HepG2 (cell line): Measurements from ENCODE around the gene RASAL3. TPM values are rescaled to one million over a fixed set of nuclear protein-coding genes. Genes with fewer than 3 reads are reported as not detected.

ENCODE experiments used
- ATAC-seq: fragments of 200-7000 bp; cut with Tn5 transposase; 3 replicates; pipeline ENCODE4 v1.9.1; 2020; ENCODE audit warnings: mild to moderate bottlenecking, moderate library complexity
- BruUV-seq: library from RNA; stranded (reverse); fragments of 400-500 nt; replicated peaks from 2 replicates; lab custom pipeline; 2021; lab: Mats Ljungman, UMichigan
- CTCF ChIA-PET: fragments of 300-600 bp; formaldehyde crosslinking; extraction: SDS; loops from one replicate; lab custom pipeline; 2021; ENCODE audit warnings: low total read pairs, inconsistent platforms, low intra/inter-chr PET ratio; lab: Yijun Ruan, JAX
- POLR2A ChIA-PET: fragments of 350-600 bp; sonication (Branson Sonifier 250); formaldehyde crosslinking; loops from one replicate; lab custom pipeline; 2020; ENCODE audit warnings: antibody characterized with exemption, inconsistent platforms; lab: Yijun Ruan, JAX
- DNase-seq: peaks from one replicate; pipeline ENCODE4 v3.0.0-alpha.2; 2015; ENCODE audit warnings: low spot score
- FAIRE-seq: peaks from 3 replicates; lab custom pipeline; 2011; peaks lifted over from hg19 to GRCh38; lab: Jason Lieb, UNC
- H2AFZ ChIP-seq: one replicate; pipeline ENCODE4 v1.6.1; 2011; ENCODE audit warnings: low read length, inconsistent platforms
- H3K27ac ChIP-seq: fragments of 300-600 bp; 3 replicates; pipeline ENCODE4 v1.8.0; 2011; ENCODE audit warnings: mixed run types, mild to moderate bottlenecking, mixed read lengths, low read length, inconsistent platforms; ENCODE audit not compliant: insufficient read depth; ENCODE audit errors: extremely low read length
- H3K27me3 ChIP-seq, 2 experiments: fragments of 200-600 bp in 1 of 2; 2 replicates in 1 of 2; 3 replicates in 1 of 2; pipeline versions ENCODE4 v1.6.0 to v1.8.0; 2011; ENCODE audit warnings: low read length in 2 of 2, mild to moderate bottlenecking in 2 of 2, moderate library complexity in 2 of 2, inconsistent platforms in 1 of 2; ENCODE audit not compliant: insufficient read depth in 2 of 2, control insufficient read depth in 1 of 2
- H3K36me3 ChIP-seq, 2 experiments: fragments of 200-600 bp in 1 of 2; replicated peaks in 1 of 2; 2 replicates in 1 of 2; 3 replicates in 1 of 2; pipeline versions ENCODE4 v1.5.1 to v1.8.0; 2011; ENCODE audit warnings: low read length in 2 of 2, inconsistent platforms in 1 of 2; ENCODE audit not compliant: insufficient read depth in 2 of 2, control insufficient read depth in 1 of 2
- H3K4me1 ChIP-seq: 2 replicates; pipeline ENCODE4 v1.5.1; 2012; ENCODE audit warnings: low read length, inconsistent platforms; ENCODE audit not compliant: insufficient read depth
- H3K4me2 ChIP-seq: 2 replicates; pipeline ENCODE4 v1.6.0; 2011; ENCODE audit warnings: low read depth, low read length, inconsistent platforms
- H3K4me3 ChIP-seq, 3 experiments: fragments of 200-600 bp in 1 of 3; sonication (generic), shearing (Covaris generic) in 1 of 3; replicated peaks in 1 of 3; 2 replicates each; pipeline ENCODE4 v1.5.1; 2011 to 2016; ENCODE audit warnings: low read length in 3 of 3, inconsistent platforms in 2 of 3, low read depth in 2 of 3, mild to moderate bottlenecking in 2 of 3, control low read depth in 1 of 3, mixed read lengths in 1 of 3; ENCODE audit not compliant: insufficient read depth in 1 of 3
- H3K79me2 ChIP-seq: one replicate; pipeline ENCODE4 v1.6.1; 2011; ENCODE audit warnings: low read length, inconsistent platforms; ENCODE audit not compliant: insufficient read depth
- H3K9ac ChIP-seq: 2 replicates; pipeline ENCODE4 v1.6.0; 2011; ENCODE audit warnings: mild to moderate bottlenecking, low read depth, low read length, inconsistent platforms; ENCODE audit not compliant: insufficient read depth
- H3K9me3 ChIP-seq: 2 replicates; pipeline ENCODE4 v1.5.1; 2012; ENCODE audit warnings: mild to moderate bottlenecking, low read length
- H4K20me1 ChIP-seq: 2 replicates; pipeline ENCODE4 v1.6.0; 2011; ENCODE audit warnings: inconsistent platforms, mild to moderate bottlenecking, low read length, moderate library complexity; ENCODE audit not compliant: insufficient read depth
- CENPT ChIP-seq: sonication (generic); formaldehyde crosslinking; IDR thresholded peaks from 2 replicates; pipeline ENCODE4 v1.8.0; 2022; ENCODE audit warnings: low read depth, mild to moderate bottlenecking, moderate library complexity, missing genetic modification reagents
- FOSL2 ChIP-seq: sonication (generic); formaldehyde crosslinking; IDR thresholded peaks from 2 replicates; pipeline ENCODE4 v1.4.0; 2020; ENCODE audit warnings: missing genetic modification reagents
- MAFG ChIP-seq: sonication (generic); formaldehyde crosslinking; IDR thresholded peaks from 2 replicates; pipeline ENCODE4 v1.5.1; 2020; ENCODE audit warnings: mild to moderate bottlenecking, missing genetic modification reagents
- MTA3 ChIP-seq: sonication (generic); formaldehyde crosslinking; IDR thresholded peaks from 2 replicates; pipeline ENCODE4 v1.4.0; 2020; ENCODE audit warnings: missing genetic modification reagents
- MZF1 ChIP-seq: sonication (generic); formaldehyde crosslinking; IDR thresholded peaks from 2 replicates; pipeline ENCODE4 v1.8.1; 2023; ENCODE audit warnings: mild to moderate bottlenecking, missing genetic modification reagents, borderline replicate concordance
- RARG ChIP-seq: sonication (generic); formaldehyde crosslinking; IDR thresholded peaks from 2 replicates; pipeline ENCODE4 v1.4.0; 2020; ENCODE audit warnings: low read depth, mild to moderate bottlenecking, missing genetic modification reagents
- RXRA ChIP-seq: sonication (generic); formaldehyde crosslinking; IDR thresholded peaks from 2 replicates; pipeline ENCODE4 v1.5.1; 2020; ENCODE audit warnings: missing genetic modification reagents
- SALL2 ChIP-seq: sonication (generic); formaldehyde crosslinking; IDR thresholded peaks from 2 replicates; pipeline ENCODE4 v1.8.1; 2023; ENCODE audit warnings: mild to moderate bottlenecking, missing genetic modification reagents, inconsistent platforms
- SRSF9 ChIP-seq: fragments of 200-400 bp; formaldehyde crosslinking; IDR thresholded peaks from 2 replicates; pipeline ENCODE4 v1.6.1; 2018; ENCODE audit warnings: borderline replicate concordance, mild to moderate bottlenecking, low read depth, low read length; ENCODE audit not compliant: insufficient read depth, poor library complexity, severe bottlenecking
- SRY ChIP-seq: sonication (generic); formaldehyde crosslinking; IDR thresholded peaks from 2 replicates; pipeline ENCODE4 v1.8.0; 2022; ENCODE audit warnings: mild to moderate bottlenecking, missing genetic modification reagents
- ZFP36L2 ChIP-seq: sonication (generic); formaldehyde crosslinking; IDR thresholded peaks from 2 replicates; pipeline ENCODE4 v1.4.0; 2020; ENCODE audit warnings: missing genetic modification reagents
- ZNF234 ChIP-seq: sonication (generic); formaldehyde crosslinking; conservative IDR thresholded peaks from 2 replicates; pipeline ENCODE4 v1.5.1; 2020; ENCODE audit warnings: mild to moderate bottlenecking, missing genetic modification reagents
- ZNF530 ChIP-seq: sonication (generic); formaldehyde crosslinking; IDR thresholded peaks from 2 replicates; pipeline ENCODE4 v1.5.0; 2020; ENCODE audit warnings: low read depth, mild to moderate bottlenecking, missing genetic modification reagents
- ZNF773 ChIP-seq: sonication (generic); formaldehyde crosslinking; IDR thresholded peaks from 2 replicates; pipeline ENCODE4 v1.4.0; 2020; ENCODE audit warnings: missing genetic modification reagents, borderline replicate concordance
- WGBS: methylation state at CpG from one replicate; pipeline ENCODE4 v1.1.6; 2017; ENCODE audit warnings: low lambda C conversion rate; 5-methylcytosine and 5-hydroxymethylcytosine counted together
- in situ Hi-C: cut with HindIII; loops from 2 replicates; pipeline ENCODE4 v1.10.0; 2017; ENCODE audit warnings: low pct_unique_long_range_greater_than_20kb; ENCODE audit not compliant: extremely low pct_ligation_motif_present
- intact Hi-C: fragments of 100-400 bp; cut with micrococcal nuclease; formaldehyde crosslinking; loops from one replicate; pipeline ENCODE4 v1.10.0; 2022; ENCODE audit not compliant: unreplicated experiment
- polyA plus RNA-seq, 8 experiments: library from polyadenylated mRNA; depleted of rRNA in 3 of 8; stranded (reverse) in 7 of 8; unstranded in 1 of 8; fragments of >200 nt; fragmentation: Illumina TruSeq in 4 of 8; extraction: Trizol in 4 of 8; gene quantifications; 2 replicates each; pipeline versions ENCODE4 v1.2.1 to v1.2.3, GENCODE V29; 2011 to 2016; ENCODE audit warnings: low read depth in 4 of 8, missing spikeins in 1 of 8, mixed read lengths in 1 of 8; ENCODE audit not compliant: insufficient read depth in 1 of 8
- total RNA-seq, 5 experiments: library from RNA; depleted of rRNA; stranded (reverse); fragments of >200 nt; fragmentation: Illumina TruSeq; extraction: Trizol; gene quantifications; 2 replicates each; pipeline ENCODE4 v1.2.3, GENCODE V29; 2016; ENCODE audit warnings: low read depth in 1 of 5
- TF ChIP-seq, protein P1 (sequence below): sonication (generic); formaldehyde crosslinking; IDR thresholded peaks from 2 replicates; pipeline ENCODE4 v1.5.0; 2020; ENCODE audit warnings: missing genetic modification reagents, mild to moderate bottlenecking, borderline replicate concordance
- TF ChIP-seq, protein P2 (sequence below): IDR thresholded peaks from 2 replicates; pipeline ENCODE4 v1.4.0; 2020; ENCODE audit warnings: mild to moderate bottlenecking, missing genetic modification reagents

The RASAL3 gene
- total and polyA plus RNA-seq, 2 of the 13 experiments (the other 11 are each of a cell fraction or from before 2014, with no cell fraction given), result not detected

DNA sequence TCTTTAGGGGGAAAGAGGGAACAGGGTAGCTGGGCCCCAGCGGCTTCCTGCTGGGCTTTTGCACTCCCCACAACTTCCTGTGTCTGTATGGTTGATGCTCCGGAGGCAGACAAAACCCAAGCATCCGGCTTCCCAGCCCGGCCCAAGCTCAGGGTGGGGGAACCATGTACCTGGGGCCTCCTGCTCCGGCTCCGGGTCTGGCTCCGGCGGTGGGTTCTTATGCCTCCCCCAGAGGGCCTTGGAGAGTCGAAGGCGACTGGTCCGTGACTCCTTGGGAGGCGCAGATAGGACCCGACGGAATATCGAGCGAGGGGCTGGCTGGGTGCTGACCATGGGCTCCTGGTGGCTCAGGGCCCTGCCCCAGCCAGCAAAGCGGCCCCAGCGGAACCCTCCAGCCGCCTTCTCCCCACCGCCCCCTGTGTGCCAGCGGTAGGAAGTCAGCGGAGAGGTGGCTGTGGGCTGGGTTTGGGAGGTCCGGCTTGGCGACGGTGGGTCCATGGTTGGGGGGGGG is 428 bp downstream of the RASAL3 start:
- TF ChIP-seq ZFP36L2 (CRISPR knock-in tag) (no peak), SRY (CRISPR knock-in tag) (no peak), ZNF773 (no peak), MZF1 (no peak), RARG (no peak), ZNF234 (CRISPR knock-in tag) (no peak), MTA3 (CRISPR knock-in tag) (no peak), SALL2 (no peak), MAFG (CRISPR knock-in tag) (no peak), SRSF9 (no peak), RXRA (CRISPR knock-in tag) (no peak), ZNF530 (no peak), FOSL2 (no peak), CENPT (CRISPR knock-in tag) (no peak)
- TF ChIP-seq, protein P1, sequence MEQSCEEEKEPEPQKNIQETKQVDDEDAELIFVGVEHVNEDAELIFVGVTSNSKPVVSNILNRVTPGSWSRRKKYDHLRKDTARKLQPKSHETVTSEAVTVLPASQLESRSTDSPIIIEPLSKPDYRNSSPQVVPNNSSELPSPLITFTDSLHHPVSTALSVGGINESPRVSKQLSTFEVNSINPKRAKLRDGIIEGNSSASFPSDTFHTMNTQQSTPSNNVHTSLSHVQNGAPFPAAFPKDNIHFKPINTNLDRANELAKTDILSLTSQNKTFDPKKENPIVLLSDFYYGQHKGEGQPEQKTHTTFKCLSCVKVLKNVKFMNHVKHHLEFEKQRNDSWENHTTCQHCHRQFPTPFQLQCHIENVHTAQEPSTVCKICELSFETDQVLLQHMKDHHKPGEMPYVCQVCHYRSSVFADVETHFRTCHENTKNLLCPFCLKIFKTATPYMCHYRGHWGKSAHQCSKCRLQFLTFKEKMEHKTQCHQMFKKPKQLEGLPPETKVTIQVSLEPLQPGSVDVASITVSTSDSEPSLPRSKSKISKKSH (CRISPR knock-in tag), result no peak
- TF ChIP-seq, protein P2, sequence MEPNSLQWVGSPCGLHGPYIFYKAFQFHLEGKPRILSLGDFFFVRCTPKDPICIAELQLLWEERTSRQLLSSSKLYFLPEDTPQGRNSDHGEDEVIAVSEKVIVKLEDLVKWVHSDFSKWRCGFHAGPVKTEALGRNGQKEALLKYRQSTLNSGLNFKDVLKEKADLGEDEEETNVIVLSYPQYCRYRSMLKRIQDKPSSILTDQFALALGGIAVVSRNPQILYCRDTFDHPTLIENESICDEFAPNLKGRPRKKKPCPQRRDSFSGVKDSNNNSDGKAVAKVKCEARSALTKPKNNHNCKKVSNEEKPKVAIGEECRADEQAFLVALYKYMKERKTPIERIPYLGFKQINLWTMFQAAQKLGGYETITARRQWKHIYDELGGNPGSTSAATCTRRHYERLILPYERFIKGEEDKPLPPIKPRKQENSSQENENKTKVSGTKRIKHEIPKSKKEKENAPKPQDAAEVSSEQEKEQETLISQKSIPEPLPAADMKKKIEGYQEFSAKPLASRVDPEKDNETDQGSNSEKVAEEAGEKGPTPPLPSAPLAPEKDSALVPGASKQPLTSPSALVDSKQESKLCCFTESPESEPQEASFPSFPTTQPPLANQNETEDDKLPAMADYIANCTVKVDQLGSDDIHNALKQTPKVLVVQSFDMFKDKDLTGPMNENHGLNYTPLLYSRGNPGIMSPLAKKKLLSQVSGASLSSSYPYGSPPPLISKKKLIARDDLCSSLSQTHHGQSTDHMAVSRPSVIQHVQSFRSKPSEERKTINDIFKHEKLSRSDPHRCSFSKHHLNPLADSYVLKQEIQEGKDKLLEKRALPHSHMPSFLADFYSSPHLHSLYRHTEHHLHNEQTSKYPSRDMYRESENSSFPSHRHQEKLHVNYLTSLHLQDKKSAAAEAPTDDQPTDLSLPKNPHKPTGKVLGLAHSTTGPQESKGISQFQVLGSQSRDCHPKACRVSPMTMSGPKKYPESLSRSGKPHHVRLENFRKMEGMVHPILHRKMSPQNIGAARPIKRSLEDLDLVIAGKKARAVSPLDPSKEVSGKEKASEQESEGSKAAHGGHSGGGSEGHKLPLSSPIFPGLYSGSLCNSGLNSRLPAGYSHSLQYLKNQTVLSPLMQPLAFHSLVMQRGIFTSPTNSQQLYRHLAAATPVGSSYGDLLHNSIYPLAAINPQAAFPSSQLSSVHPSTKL (CRISPR knock-in tag), result no peak
- intact Hi-C loops (no loop called here), in situ Hi-C loops (no loop called here)
- no TSS peak for BruUV-seq
- Histone ChIP-seq H4K20me1 (no peaks in the 10 kb centered on the region), H3K36me3 (no peaks in the 10 kb centered on the region), H3K9ac (no peak overlapping the region), H3K4me2 (no peak overlapping the region), H3K27ac (no peak overlapping the region), H3K4me3 (no peak overlapping the region), H3K4me1 (peaks cover 27% of the 10 kb centered on the region), H3K79me2 (no peaks in the 10 kb centered on the region), H3K9me3 (no peaks in the 10 kb centered on the region), H3K27me3 (no peaks in the 10 kb centered on the region; a peak in 1 of 5 replicates), H2AFZ (no peak overlapping the region)
- no peak for FAIRE-seq
- ChIA-PET CTCF (no interaction called here), POLR2A (no interaction called here)
- no peak for DNase-seq
- WGBS, result no CpG with 5 or more reads among the region's 25 CpGs
- ATAC-seq, result no peak
